Measurements from ENCODE around the gene ADAM30. TPM values are rescaled to one million over a fixed set of nuclear protein-coding genes. Genes with fewer than 3 reads are reported as not detected.

The ADAM30 gene
- total and polyA plus RNA-seq, 2 of the 13 experiments (the other 11 are each of a cell fraction or from before 2014, with no cell fraction given) = not detected

GRCh38 chr1:119910618-119911017 is 14.3 kb upstream of the ADAM30 start:
- Histone ChIP-seq H3K4me1 (ENCODE audit: insufficient read depth, low read length) (peaks cover 10% of the 10 kb centered on the region; the same call in 1 of the 2 replicates), H2AFZ (ENCODE audit: low read length) (no peak overlapping the region), H3K4me3 (replicated peaks in 1 of 3; ENCODE audit: insufficient read depth in 1 of 3, low read depth in 2 of 3, low read length in 3 of 3) (no peak overlapping the region), H3K9ac (ENCODE audit: insufficient read depth, low read depth, low read length) (no peak overlapping the region), H3K27ac (ENCODE audit: extremely low read length, insufficient read depth, low read length) (no peak overlapping the region), H3K4me2 (ENCODE audit: low read depth, low read length) (no peak overlapping the region), H4K20me1 (ENCODE audit: insufficient read depth, low read length) (no peaks in the 10 kb centered on the region), H3K9me3 (ENCODE audit: low read length) (no peaks in the 10 kb centered on the region), H3K27me3 (ENCODE audit: control insufficient read depth in 1 of 2, insufficient read depth in 2 of 2, low read length in 2 of 2) (no peaks in the 10 kb centered on the region), H3K36me3 (replicated peaks in 1 of 2; ENCODE audit: control insufficient read depth in 1 of 2, insufficient read depth in 2 of 2, low read length in 2 of 2) (peaks cover 3 to 6% of the 10 kb centered on the region in 2 experiments; a peak in 3 of 5 replicates), H3K79me2 (ENCODE audit: insufficient read depth, low read length) (no peaks in the 10 kb centered on the region)
- TF ChIP-seq, protein P1, sequence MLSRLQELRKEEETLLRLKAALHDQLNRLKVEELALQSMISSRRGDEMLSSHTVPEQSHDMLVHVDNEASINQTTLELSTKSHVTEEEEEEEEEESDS (CRISPR knock-in tag; IDR thresholded peaks at IDR 0.05; ENCODE audit: borderline replicate concordance) = no peak
- TF ChIP-seq ZNF275 (CRISPR knock-in tag; IDR thresholded peaks at IDR 0.05; ENCODE audit: borderline replicate concordance) = no peak
- no peak for TF ChIP-seq FOXP1 (IDR thresholded peaks at IDR 0.05)
- no peak for TF ChIP-seq FOXP1 (CRISPR knock-in tag; IDR thresholded peaks at IDR 0.05)
- TF ChIP-seq ZNF337 (CRISPR knock-in tag; IDR thresholded peaks at IDR 0.05; ENCODE audit: borderline replicate concordance, low read depth) = no peak
- TF ChIP-seq HNRNPK (IDR thresholded peaks at IDR 0.05; ENCODE audit: low read depth, low read length, poor library complexity, severe bottlenecking) = no peak
- TF ChIP-seq CREB1 (IDR thresholded peaks at IDR 0.05) = no peak
- TF ChIP-seq CREB1 (CRISPR knock-in tag; IDR thresholded peaks at IDR 0.05) = no peak
- TF ChIP-seq ZNF180 (CRISPR knock-in tag; IDR thresholded peaks at IDR 0.05; ENCODE audit: borderline replicate concordance, low read depth) = no peak
- no peak for TF ChIP-seq KDM2A (CRISPR knock-in tag; IDR thresholded peaks at IDR 0.05; ENCODE audit: borderline replicate concordance, low read depth)
- TF ChIP-seq HHEX (CRISPR knock-in tag; IDR thresholded peaks at IDR 0.05) = no peak
- TF ChIP-seq HNF4A (CRISPR knock-in tag; IDR thresholded peaks at IDR 0.05) = no peak
- no peak for TF ChIP-seq GLI4 (CRISPR knock-in tag; IDR thresholded peaks at IDR 0.05; ENCODE audit: borderline replicate concordance)
- ATAC-seq (no peak), FAIRE-seq (no peak), DNase-seq (ENCODE audit: low spot score) (no peak)
- intact Hi-C loops (cut with micrococcal nuclease; ENCODE audit: unreplicated experiment) (no loop called here), in situ Hi-C loops (cut with HindIII; ENCODE audit: extremely low pct_ligation_motif_present, low pct_unique_long_range_greater_than_20kb) (no loop called here)
- WGBS (ENCODE audit: low lambda C conversion rate) = 84% methylated on average over 4 of the region's 4 CpGs
- no TSS peak for BruUV-seq (replicated peaks)
- ChIA-PET POLR2A (no interaction called here), CTCF (ENCODE audit: low intra/inter-chr PET ratio, low total read pairs) (no interaction called here)

Measured in HepG2 (cell line).